GM12801 (cell line): Measurements from ENCODE around the gene FCF1.

ENCODE experiments used
- TF ChIP-seq, protein P1 (sequence below): IDR thresholded peaks from one replicate; pipeline ENCODE4 v1.5.1; 2011; ENCODE audit warnings: control low read depth; ENCODE audit not compliant: insufficient read length; ENCODE audit errors: extremely low read depth

FCF1 gene

DNA sequence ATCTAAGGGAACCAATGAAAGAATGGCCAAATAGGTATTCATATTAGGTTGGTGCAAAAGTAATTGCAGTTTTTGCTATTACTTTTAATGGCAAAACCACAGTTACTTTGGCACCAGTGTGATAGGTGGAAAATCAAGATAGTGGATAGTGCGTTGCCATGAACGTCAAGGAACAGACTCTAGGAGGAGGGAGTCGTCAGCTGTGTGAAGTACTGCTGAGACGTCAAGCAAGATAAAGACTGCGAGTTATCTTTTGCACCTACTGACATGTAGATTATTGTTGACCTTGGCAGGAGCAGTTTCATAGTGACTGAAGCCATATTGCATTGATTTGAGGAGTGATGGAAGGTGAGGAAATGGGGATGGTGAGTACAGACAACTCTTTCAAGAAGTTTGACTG, 58.5 kb downstream of the FCF1 start:
- TF ChIP-seq, protein P1, sequence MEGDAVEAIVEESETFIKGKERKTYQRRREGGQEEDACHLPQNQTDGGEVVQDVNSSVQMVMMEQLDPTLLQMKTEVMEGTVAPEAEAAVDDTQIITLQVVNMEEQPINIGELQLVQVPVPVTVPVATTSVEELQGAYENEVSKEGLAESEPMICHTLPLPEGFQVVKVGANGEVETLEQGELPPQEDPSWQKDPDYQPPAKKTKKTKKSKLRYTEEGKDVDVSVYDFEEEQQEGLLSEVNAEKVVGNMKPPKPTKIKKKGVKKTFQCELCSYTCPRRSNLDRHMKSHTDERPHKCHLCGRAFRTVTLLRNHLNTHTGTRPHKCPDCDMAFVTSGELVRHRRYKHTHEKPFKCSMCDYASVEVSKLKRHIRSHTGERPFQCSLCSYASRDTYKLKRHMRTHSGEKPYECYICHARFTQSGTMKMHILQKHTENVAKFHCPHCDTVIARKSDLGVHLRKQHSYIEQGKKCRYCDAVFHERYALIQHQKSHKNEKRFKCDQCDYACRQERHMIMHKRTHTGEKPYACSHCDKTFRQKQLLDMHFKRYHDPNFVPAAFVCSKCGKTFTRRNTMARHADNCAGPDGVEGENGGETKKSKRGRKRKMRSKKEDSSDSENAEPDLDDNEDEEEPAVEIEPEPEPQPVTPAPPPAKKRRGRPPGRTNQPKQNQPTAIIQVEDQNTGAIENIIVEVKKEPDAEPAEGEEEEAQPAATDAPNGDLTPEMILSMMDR: no peak

DNA sequence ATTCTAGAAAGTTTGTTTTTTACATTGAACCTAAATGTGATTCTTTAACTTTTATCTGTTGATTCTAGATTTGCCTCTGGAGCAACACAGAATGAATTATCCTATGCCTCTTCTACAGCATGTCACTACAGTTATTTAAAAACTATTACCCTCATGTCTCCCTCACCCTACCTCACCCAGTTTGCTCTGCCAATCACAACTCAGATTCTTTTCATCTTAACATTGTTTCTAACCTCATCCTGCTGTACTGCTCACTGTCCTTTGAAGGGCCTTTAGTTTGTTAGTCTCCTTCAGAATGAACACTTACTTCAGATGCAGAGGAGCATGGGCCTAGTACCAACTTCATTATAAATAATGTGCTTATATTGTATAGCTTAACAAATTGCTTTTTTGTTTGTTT, 71.7 kb downstream of the FCF1 start:
- TF ChIP-seq, protein P1: no peak

DNA sequence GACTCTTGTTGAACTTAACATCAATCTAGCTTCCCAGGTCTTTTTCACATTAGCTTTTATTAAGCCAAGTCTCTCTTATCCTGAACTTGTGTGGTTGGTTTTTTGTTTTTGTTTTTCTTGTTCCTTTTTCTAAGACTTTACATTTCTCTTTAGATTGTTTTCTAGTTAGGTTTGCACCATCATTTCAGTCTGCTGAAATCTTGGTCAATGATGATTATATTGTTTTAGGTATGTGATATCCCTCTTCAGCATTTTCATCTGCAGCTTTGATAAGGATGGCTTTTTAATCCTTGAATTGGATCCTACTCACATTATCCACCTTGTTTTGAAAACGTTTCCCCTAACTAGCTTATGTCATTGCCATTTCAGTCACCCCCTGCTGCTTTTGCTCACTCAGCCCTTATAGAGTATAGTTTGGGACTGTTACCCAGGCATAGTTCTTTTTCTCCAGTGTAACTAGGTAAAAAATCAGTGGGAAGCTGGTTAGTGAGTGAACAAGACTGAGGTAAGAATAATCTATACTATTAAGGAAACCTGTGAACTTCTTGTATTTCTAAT, 72.2 kb downstream of the FCF1 start:
- TF ChIP-seq, protein P1: no peak

DNA sequence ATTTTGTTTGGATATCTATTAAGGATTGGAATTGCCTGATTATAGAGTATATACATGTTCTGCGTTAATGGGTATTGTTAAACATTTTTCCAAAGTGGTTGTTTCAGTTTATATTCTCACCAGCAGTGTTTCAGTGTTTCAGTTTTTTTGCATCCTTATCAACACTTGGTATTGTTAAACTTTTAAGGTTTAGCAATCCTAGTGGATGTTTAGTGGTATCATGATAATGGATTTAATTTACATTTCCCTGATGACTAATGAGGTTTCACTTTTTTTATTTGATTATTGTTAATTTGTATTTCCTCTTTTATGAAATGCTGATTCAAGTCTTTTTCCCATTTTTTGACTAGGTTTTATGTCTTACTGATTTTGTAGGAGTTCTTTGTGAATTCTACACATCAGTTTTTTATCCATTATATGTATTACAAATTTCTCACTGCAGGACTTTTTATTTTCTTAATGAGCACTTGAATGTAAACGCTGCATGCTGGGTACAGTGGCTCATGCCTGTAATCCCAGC, 73.9 kb downstream of the FCF1 start:
- TF ChIP-seq, protein P1: no peak
